Loucy (cell line): ENCODE data around the gene CACNA1A.

Experiments used
- CTCF ChIP-seq: fragments of 200-600 bp; sonication (generic); conservative IDR thresholded peaks from 2 replicates; pipeline ENCODE4 v1.5.1; 2014; ENCODE audit warnings: mild to moderate bottlenecking, antibody characterized with exemption, low read length
- EZH2phosphoT487 ChIP-seq: fragments of 200-600 bp; IDR thresholded peaks from 2 replicates; pipeline ENCODE4 v1.6.1; 2018; ENCODE audit warnings: antibody characterized with exemption, mild to moderate bottlenecking, moderate library complexity, borderline replicate concordance

GRCh38 chr19:13408889-13409518 lies 97.3 kb downstream of the CACNA1A start:
- TF ChIP-seq CTCF (no peak), EZH2phosphoT487 (no peak)
